Esophagus squamous epithelium (tissue), 4 donors: Measurements from ENCODE around the gene MUC5AC.
"Not testable (repeated sequence)": the region's sequence is repeated elsewhere in the genome, so short reads cannot be mapped to it uniquely, and the experiment has no call there.

Experiments used
- POLR2A ChIP-seq, 4 donors: fragments of 450-650 bp; IDR thresholded peaks; one replicate each; pipeline ENCODE4 v1.6.1; 2017; ENCODE audit warnings: antibody characterized with exemption in 4 of 4, mild to moderate bottlenecking in 4 of 4, moderate library complexity in 3 of 4
- TF ChIP-seq, protein P1 (sequence below), 6 experiments: fragments of 450-650 bp in 4 of 6; fragments of 200-600 bp in 2 of 6; sonication (generic) in 2 of 6; IDR thresholded peaks; one replicate each; pipeline ENCODE4 v1.5.1; 2016 to 2019; ENCODE audit warnings: antibody characterized with exemption in 6 of 6, mild to moderate bottlenecking in 4 of 6, moderate library complexity in 4 of 6

DNA sequence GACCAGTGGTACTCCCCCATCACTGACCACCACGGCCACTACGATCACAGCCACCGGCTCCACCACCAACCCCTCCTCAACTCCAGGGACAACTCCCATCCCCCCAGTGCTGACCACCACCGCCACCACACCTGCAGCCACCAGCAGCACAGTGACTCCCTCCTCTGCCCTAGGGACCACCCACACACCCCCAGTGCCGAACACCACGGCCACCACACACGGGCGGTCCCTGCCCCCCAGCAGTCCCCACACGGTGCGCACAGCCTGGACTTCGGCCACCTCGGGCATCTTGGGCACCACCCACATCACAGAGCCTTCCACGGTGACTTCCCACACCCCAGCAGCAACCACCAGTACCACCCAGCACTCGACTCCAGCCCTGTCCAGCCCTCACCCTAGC, 89.3 kb downstream of the MUC5AC start:
- TF ChIP-seq, protein P1, sequence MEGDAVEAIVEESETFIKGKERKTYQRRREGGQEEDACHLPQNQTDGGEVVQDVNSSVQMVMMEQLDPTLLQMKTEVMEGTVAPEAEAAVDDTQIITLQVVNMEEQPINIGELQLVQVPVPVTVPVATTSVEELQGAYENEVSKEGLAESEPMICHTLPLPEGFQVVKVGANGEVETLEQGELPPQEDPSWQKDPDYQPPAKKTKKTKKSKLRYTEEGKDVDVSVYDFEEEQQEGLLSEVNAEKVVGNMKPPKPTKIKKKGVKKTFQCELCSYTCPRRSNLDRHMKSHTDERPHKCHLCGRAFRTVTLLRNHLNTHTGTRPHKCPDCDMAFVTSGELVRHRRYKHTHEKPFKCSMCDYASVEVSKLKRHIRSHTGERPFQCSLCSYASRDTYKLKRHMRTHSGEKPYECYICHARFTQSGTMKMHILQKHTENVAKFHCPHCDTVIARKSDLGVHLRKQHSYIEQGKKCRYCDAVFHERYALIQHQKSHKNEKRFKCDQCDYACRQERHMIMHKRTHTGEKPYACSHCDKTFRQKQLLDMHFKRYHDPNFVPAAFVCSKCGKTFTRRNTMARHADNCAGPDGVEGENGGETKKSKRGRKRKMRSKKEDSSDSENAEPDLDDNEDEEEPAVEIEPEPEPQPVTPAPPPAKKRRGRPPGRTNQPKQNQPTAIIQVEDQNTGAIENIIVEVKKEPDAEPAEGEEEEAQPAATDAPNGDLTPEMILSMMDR (IDR thresholded peaks at IDR 0.05): not testable (repeated sequence)
- TF ChIP-seq POLR2A (IDR thresholded peaks at IDR 0.05): not testable (repeated sequence)
